Epithelial cell of esophagus (primary cell): ENCODE measurements around the gene SLC10A7.
"Not testable (repeated sequence)": the region's sequence is repeated elsewhere in the genome, so short reads cannot be mapped to it uniquely, and the experiment has no call there.

Source experiments
- DNase-seq: peaks from one replicate; pipeline ENCODE4 v3.0.0; 2010; ENCODE audit warnings: low read depth
- H3K4me3 ChIP-seq: 2 replicates; pipeline ENCODE4 v1.5.1; 2011; ENCODE audit warnings: mild to moderate bottlenecking, low read length, control low read depth
- TF ChIP-seq, protein P1 (sequence below): IDR thresholded peaks from 2 replicates; pipeline ENCODE4 v1.5.1; 2011; ENCODE audit warnings: low read depth, mild to moderate bottlenecking, low read length, control low read depth, inconsistent platforms; ENCODE audit not compliant: insufficient read depth; ENCODE audit errors: missing control alignments

Gene SLC10A7

DNA sequence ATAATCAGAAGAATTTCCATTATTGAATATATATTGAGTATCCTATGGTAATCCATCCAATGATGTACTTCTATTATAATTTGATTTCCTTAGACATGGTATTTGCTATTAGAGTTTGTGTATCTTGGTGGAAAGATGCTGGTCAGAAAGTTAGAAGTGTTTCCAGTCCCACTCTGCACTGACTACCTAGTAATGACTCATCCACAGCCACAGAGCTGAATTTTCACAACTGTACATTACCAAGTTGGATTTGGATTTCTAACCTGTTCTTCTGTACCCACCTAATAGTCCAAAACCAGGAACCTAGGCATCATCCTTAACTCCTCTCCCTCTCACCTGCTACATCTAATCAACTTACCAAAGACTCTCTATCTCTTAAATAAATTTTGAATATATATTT lies 162.0 kb downstream of the SLC10A7 start:
- H3K4me3 ChIP-seq, result no peak overlapping the region
- TF ChIP-seq, protein P1, sequence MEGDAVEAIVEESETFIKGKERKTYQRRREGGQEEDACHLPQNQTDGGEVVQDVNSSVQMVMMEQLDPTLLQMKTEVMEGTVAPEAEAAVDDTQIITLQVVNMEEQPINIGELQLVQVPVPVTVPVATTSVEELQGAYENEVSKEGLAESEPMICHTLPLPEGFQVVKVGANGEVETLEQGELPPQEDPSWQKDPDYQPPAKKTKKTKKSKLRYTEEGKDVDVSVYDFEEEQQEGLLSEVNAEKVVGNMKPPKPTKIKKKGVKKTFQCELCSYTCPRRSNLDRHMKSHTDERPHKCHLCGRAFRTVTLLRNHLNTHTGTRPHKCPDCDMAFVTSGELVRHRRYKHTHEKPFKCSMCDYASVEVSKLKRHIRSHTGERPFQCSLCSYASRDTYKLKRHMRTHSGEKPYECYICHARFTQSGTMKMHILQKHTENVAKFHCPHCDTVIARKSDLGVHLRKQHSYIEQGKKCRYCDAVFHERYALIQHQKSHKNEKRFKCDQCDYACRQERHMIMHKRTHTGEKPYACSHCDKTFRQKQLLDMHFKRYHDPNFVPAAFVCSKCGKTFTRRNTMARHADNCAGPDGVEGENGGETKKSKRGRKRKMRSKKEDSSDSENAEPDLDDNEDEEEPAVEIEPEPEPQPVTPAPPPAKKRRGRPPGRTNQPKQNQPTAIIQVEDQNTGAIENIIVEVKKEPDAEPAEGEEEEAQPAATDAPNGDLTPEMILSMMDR, result no peak
- peak; percentile 29 for DNase-seq

- DNase-seq, H3K4me3 ChIP-seq: not testable (repeated sequence)
These were observed 171.6 kb downstream of the SLC10A7 start for GRCh38 chr4:146350114-146350513.

- TF ChIP-seq, protein P1, result no peak
- no peak overlapping the region for H3K4me3 ChIP-seq
- DNase-seq, result peak; percentile 41
These were observed 172.4 kb downstream of the SLC10A7 start for GRCh38 chr4:146349306-146349705.

- DNase-seq, result no peak
- TF ChIP-seq, protein P1, result no peak
These were observed 173.9 kb downstream of the SLC10A7 start for GRCh38 chr4:146347822-146348221.

DNA sequence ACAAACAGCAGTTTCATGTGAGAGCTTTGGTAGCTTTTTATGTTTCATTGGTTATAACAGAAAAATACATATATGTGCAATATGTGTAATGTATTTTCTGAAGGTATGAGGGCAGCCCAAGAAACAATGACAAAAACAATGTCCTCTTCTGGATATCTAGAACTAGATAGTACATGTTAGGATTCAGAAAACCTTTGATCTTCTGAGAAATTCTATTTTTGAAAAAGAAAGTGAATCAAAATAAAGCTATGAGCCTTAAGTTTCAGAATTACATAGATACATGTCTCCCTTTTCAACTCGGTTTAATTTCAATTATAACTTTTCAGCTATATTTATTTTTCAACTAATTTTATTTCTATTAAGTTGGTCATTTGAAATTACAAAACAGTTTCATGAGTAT lies 175.5 kb downstream of the SLC10A7 start:
- no peak for DNase-seq
- no peak overlapping the region for H3K4me3 ChIP-seq
- TF ChIP-seq, protein P1, result no peak

More at GRCh38 chr4:146347822-146348221, 173.9 kb downstream of the SLC10A7 start:
- no peak overlapping the region for H3K4me3 ChIP-seq

DNA sequence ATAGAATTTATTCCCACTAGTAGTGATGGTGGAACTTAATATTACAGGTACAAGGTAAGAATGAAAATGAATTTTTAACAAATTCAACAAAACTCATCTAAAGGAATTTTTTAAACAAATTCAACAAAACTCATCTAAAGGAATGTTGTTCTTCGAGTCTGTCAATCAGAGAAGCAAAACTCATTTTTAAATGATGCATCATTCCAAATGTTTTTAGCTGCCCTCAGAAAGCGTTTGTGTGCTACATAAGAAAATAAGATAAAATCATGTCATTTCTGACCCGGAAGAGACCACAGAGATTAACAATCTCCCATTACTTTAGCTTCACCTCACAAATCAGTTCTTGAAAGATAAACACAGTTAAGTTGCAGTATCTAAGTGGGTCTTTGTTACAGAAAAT lies 178.0 kb downstream of the SLC10A7 start:
- no peak overlapping the region for H3K4me3 ChIP-seq
- TF ChIP-seq, protein P1, result no peak
- DNase-seq, result no peak

GRCh38 chr4:146343199-146343598 lies 178.5 kb downstream of the SLC10A7 start:
- H3K4me3 ChIP-seq, result no peak overlapping the region
- TF ChIP-seq, protein P1, result no peak
- DNase-seq, result no peak
